Measurements from ENCODE around the gene DDAH1.

- TF ChIP-seq POLR2A (IDR thresholded peaks at IDR 0.05), result no peak
- TF ChIP-seq, protein P1, sequence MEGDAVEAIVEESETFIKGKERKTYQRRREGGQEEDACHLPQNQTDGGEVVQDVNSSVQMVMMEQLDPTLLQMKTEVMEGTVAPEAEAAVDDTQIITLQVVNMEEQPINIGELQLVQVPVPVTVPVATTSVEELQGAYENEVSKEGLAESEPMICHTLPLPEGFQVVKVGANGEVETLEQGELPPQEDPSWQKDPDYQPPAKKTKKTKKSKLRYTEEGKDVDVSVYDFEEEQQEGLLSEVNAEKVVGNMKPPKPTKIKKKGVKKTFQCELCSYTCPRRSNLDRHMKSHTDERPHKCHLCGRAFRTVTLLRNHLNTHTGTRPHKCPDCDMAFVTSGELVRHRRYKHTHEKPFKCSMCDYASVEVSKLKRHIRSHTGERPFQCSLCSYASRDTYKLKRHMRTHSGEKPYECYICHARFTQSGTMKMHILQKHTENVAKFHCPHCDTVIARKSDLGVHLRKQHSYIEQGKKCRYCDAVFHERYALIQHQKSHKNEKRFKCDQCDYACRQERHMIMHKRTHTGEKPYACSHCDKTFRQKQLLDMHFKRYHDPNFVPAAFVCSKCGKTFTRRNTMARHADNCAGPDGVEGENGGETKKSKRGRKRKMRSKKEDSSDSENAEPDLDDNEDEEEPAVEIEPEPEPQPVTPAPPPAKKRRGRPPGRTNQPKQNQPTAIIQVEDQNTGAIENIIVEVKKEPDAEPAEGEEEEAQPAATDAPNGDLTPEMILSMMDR (IDR thresholded peaks at IDR 0.05), result no peak
These were observed 187.2 kb downstream of the DDAH1 start for GRCh38 chr1:85277802-85278201.

Data from sigmoid colon (tissue), 3 donors.